Lower leg skin (tissue), 3 donors: Measurements from ENCODE around the gene ST7.
"Not testable (repeated sequence)": the region's sequence is repeated elsewhere in the genome, so short reads cannot be mapped to it uniquely, and the experiment has no call there.

ENCODE experiments used
- CTCF ChIP-seq, 3 donors: fragments of 450-650 bp; IDR thresholded peaks; one replicate each; pipeline ENCODE4 v1.5.1; 2016; ENCODE audit warnings: antibody characterized with exemption in 3 of 3, mild to moderate bottlenecking in 3 of 3, moderate library complexity in 2 of 3
- POLR2A ChIP-seq, 2 donors: fragments of 450-650 bp; IDR thresholded peaks; one replicate each; pipeline ENCODE4 v1.6.1; 2016 to 2017; ENCODE audit warnings: antibody characterized with exemption in 2 of 2, mild to moderate bottlenecking in 1 of 2, moderate library complexity in 1 of 2

- not testable (repeated sequence) for TF ChIP-seq CTCF, POLR2A (IDR thresholded peaks at IDR 0.05)
Observed at GRCh38 chr7:117120321-117120720, 167.0 kb downstream of the ST7 start.
